HG02884 (cell line): ENCODE data around the gene FXYD3.

ENCODE experiments used
- ATAC-seq: cut with Tn5 transposase; IDR thresholded peaks from one replicate; pipeline ENCODE4 v1.9.1; 2021; ENCODE audit warnings: mild to moderate bottlenecking, moderate library complexity; ENCODE audit not compliant: unreplicated experiment

FXYD3 gene

DNA sequence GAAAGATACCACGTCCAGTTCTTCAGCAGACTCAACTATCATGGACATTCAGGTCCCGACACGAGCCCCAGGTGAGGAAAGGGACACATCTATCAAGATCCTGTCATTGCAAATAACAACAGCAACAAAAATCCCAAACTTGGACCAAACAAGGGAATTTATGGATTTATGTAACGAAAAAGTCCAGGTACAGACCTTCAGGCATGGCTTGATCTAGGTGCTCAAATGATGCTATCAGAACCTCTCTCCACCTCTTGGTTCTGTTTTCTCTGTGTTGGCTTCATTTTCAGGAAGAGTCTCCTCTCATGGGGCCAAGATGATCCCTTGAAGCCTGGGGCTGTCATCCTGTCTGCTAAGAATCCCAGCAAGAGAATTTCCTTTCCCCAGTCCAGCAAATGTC, 41.8 kb downstream of the FXYD3 start:
- no peak for ATAC-seq

DNA sequence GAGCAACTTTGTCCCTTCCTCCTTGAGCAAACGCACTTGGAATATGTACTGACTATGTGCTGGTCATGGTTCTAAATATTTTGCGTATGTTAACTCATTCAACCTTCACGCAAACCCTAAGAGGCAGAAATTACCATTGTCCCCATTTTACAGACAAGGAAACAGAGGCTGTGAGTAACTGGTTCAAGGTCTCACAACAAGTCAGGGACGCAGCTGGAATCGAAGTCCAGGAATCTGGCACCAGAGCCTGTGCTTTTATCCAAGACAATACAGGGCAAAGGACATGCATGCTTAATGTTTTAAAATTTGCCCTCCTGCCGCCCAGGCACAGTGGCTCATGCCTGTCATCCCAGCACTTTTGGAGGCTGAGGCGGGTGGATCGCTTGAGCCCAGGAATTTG, 44.0 kb downstream of the FXYD3 start:
- no peak for ATAC-seq

DNA sequence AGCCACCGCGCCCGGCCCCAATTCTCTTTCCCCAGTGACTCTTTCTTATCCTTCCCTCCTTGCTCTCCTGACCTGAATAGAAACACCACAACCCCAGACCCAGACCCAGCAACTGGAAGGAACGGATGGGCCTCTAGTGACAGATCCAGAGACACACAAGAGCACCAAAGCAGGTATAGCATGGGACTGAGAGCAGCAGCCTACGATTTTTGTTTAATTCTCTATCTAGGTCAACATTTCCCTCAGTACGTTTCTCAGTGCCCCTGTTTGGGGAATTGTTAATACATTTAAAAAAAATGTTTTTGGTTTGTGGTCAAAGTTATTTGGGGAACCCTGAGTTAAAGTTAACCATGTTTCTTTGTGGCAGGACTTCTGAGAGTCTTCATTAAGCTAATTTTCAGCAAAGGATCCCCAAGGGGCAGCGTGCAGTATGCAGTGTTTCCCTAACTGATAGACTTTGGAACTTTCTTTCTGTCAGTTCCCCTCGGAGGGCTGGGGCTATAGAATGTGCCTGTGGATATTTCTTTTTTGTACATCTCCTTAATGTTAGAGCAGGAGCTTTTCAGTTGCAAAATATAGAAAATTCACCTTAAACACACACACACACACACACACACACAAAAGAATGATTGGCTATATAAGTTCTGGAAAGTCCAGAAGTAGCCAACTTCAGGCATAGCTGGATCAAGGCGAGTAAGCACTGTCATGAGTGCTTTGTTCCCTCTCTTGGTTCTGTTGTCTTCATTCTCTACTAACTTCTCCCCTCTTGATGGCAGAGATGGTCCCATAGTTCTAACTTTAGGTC, 45.2 kb downstream of the FXYD3 start:
- ATAC-seq = no peak

DNA sequence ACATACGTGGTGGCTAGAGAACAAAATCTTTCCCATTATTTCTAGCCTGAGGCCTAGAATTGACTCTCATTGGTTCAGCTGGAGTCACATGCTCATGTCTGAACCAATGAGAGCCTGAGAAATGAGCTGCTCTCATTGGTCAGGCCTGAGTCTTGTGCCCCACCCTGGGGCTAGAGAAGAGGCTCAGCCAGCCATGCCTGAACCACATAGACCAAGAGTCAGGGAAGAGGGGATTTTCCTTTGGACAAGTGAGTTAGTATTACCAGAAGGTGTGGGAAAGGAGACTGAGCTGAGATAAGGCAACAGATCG, 45.8 kb downstream of the FXYD3 start:
- ATAC-seq = no peak

DNA sequence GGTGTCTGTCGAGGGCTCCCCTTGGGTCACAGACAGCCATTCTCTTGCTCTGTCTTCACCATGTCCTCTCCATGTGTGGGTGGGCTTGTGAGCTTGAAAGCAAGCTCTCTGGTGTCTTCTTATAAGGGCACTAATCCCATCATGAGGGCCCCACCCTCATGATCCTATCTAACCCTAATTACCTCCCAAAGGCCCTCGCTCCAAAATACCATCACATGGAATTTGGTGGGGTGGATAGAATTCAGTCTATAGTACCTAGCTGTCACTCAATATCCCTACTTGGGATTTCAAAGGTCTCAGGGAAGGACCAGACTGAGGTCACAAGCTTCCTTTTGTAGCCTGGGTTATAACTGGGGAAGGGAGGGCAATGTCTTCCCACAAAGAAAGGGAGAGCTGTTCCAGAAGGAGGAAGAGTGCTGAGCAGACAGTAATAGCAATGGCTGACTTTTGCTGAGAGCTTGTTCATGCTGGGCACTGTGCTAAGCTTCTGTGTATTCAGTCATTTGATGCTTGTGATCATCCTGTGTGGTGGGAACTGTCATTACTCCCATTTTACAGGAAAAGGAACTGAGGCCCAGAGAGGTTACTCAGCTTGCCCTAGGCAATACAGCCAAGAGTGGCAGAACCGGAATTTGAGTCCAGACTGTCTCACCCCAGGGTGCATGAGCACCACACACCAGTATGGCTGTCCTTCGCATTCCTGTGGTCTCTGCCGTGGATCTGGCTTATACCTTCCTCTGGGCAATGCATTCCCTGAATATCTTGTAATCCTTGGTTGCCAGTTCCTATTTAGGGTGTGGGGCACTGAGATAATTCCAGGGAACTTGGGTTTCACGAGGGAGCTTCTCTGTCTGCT, 47.1 kb downstream of the FXYD3 start:
- ATAC-seq = no peak

DNA sequence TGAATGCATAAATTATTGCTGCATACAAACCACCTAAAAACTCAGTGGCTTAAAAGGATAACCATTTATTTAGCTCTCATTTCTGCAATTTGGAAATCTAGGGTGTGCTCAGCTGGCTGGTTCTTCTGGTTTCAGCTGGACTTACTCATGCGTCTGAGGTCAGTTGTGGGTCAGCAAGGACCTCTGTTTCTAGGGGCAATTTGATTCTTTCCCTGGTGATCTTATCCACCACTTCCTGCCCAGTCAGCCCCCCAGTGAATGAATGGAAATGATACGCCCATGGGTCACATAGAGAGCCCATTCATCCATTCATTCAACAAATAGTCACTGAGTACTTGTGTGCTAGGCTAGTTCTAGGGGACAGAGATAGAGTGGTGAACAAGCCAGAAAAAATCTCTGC, 48.8 kb downstream of the FXYD3 start:
- ATAC-seq = no peak

DNA sequence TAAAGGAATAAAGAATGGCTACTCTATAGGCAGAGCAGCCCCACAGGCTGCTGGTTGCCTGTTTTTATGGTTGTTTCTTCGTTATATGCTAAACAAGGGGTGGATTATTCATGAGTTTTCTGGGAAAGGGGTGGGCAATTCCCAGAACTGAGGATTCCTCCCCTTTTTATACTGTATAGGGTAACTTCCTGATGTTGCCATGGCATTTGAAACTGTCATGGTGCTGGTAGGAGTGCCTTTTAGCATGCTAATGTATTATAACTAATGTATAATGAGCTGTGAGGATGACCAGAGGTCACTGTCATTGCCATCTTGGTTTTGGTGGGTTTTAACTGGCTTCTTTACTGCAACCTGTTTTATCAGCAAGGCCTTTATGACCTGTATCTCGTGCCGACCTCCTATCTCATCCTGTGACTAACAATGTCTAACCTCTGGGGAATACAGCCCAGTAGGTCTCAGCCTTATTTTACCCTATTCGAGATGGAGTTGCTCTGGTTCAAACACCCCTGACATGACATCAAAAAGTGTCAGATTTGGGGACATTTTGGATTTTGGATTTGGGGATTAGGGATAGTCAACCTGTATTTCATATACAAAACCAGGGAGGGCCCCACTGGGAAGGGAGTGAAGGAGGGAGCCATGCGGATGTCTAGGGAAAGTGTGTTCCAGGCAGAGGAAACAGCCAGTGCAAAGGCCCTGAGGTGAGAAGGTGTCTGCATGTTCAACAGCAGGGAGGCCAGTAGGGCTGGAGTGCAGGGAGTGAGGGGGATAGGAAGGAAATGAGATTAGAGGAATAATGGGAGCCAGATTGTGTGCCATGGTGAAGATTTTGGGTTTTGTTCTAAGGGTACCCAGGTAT, 49.8 kb downstream of the FXYD3 start:
- no peak for ATAC-seq

DNA sequence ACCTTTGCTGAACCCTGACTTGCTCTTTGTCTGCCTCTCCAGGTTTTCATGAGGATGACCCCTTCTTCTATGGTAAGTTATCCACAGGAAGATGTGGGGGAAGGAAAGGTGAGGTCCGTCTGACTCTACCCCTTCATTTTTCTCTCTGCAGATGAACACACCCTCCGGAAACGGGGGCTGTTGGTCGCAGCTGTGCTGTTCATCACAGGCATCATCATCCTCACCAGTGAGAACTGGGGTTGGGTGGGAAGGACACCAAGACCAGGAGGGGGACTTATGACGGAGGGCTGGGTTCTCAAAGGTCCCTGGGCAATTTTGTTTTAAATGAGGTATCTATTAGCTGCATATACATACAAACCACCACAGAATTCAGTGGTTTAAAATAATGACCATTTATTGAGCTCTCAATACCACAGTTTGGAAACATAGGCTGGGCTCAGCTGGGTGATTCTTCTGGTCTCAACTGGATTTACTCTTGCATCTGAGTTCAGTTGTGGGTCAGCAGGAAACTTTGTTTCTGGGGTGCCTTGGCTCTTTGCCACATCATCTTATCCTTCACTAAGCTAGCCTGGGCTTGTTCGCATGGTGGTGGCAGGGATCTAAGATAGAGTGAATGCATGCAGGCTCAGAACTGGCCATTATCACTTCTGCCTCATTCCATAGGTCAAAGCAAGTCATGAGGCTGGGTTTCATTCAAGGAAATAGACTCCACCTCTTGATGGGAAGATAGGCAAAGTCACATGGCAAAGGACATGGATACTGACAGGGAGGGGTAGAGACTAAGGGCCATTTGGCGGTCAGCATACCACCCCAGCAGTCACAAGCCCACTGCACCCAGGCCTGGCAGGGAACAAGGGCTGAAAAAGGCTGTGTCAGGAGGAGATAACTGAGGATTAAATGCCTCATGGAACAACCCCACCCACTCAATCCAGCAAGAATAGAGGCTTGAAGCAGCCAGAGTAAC, 50.8 kb downstream of the FXYD3 start:
- no peak for ATAC-seq

DNA sequence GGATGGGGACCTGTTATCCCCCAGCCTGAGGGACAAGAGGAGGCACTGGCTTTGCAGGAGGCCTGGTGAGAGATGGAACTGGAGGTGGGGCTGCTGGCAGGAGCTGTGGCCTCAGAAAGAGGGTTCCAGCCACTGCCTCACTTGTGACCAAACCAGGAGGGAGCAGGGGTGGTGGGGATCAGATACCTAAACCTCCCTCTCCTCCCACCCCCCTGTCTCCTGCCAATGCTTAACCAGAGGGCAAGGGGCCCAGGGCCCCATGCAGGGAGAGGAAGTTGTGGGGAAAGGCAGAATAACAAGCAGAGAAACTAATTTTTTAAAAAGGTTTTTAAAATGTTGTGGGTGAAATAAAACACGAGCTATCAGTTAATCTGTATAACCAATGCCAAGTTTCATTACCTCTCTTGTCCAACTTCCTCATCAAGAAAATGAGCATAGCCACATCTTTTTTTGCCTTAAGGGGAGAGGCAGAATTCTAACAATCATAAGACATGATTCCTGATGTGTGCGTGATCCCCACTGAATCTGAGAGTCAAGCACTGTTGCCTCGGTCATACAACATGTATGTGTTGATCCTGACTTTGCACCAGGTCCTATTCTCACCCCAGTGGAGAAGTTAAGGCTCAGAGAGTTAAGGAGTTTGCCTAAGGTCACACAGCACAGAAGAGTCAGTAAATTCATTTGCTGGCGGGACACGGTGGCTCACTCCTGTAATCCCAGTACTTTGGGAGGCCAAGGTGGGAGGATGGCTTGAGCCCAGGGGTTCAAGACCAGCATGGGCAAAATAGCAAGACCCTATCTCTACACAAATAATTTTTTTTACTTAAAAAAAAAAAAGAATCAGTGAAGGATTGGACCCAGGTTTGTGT, 51.9 kb downstream of the FXYD3 start:
- no peak for ATAC-seq

DNA sequence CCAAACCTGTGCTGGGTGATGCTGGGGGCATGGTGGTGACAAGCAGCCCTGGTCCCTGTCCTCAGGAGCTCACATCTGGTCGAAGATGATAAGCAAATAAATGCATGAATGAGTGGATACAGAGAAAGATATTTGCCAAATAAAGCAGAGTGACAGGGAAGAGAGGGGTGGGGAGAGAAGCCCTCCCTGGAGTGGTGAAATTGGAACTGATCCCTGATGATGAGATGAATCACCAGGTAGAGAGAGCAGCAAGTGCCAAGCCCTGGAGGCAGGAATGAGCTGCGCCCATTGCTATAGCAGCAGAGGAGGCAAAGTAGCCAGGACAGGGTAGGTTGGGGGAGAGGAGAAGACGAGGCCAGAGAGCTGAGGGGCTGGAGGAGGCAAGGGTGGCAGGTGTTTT, 52.6 kb downstream of the FXYD3 start:
- ATAC-seq = no peak

DNA sequence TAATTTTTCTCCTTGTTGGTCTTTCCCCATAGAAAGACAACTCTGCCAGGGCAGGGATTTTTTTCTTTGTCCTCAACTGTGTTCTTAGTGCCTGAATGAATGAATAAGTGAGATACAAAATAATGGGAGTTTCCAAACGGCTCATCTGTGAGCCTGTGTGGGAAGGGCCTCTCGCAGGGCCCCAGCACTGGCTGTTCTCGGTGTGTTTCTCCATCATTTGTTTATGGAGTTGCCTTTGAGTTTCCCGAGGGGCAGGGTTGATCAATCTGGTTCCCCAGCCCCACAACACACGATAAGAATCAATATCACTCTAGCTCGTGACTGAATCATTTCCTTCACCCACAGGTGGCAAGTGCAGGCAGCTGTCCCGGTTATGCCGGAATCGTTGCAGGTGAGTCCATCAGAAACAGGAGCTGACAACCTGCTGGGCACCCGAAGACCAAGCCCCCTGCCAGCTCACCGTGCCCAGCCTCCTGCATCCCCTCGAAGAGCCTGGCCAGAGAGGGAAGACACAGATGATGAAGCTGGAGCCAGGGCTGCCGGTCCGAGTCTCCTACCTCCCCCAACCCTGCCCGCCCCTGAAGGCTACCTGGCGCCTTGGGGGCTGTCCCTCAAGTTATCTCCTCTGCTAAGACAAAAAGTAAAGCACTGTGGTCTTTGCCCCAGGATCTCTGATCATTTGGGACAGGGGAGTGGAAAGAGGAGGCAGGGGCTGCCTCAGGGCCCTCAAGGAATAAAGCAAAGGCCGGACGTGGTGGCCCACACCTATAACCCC, 53.8 kb downstream of the FXYD3 start:
- no peak for ATAC-seq

DNA sequence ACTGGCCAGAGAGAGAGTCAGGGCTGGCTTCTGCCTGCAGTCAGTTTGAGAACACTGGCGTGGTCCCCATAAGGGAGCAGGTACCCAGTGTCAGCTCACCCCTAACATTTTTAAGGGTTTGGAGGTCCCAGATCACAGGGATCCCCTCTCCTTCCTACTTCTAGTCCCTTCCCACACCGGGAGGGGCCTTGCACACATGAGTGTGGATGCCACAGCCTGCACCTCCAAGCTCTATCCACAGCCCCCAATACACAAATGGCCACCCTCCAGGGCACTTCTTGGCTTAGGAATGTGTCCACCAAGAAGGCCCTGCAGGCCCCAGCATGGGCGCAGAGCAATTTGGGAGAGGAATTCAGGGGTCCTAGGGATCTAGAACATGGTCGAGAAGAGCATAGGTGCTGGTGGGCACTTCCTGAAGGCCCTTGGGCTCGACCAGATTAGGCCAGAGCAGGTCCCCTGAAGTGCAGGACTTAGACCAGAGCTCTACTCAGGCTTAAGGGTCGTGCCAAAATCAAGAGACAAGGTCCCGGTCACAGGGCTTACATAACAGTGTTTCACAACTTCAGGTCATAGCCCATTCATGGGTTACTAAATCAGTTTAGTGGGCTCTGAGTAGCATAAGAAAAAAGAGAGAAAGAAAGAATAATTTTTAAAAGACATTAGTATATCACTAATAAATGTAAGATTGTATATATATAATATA, 54.9 kb downstream of the FXYD3 start:
- ATAC-seq = no peak

DNA sequence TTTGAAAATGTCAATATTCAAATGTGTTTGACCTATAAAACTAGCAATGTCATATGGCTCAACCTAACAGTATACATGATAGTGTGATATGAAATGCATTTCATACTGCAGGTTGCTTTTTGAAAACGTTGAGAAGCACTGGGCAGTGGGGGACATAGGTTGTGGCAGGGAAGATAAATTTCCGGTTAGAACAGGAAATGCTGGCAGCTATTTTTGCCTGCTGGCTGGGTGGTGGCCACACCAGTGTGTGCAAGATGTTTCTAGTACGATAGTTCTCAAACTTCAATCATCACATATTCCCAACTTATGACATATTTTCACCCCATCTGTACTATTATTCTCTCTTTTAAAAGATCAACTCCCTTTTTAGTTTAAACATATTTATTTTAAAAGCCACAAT, 56.1 kb downstream of the FXYD3 start:
- no peak for ATAC-seq
